GM18867 (cell line): ENCODE data around the gene CKAP2.
"Not testable (repeated sequence)": the region's sequence is repeated elsewhere in the genome, so short reads cannot be mapped to it uniquely, and the experiment has no call there.

Source experiments
- ATAC-seq: cut with Tn5 transposase; IDR thresholded peaks from one replicate; pipeline ENCODE4 v1.9.1; 2021; ENCODE audit warnings: mild to moderate bottlenecking, moderate library complexity; ENCODE audit not compliant: unreplicated experiment

The CKAP2 gene

GRCh38 chr13:52454820-52455676 is at the start of gene CKAP2:
Gene CKAP2 (plus strand): TSS chr13:52455478. CDS start chr13:52455557, 79 bp downstream.
- peak; percentile 72 for ATAC-seq

GRCh38 chr13:52405767-52406494 is 49.3 kb upstream of the CKAP2 start, which contains the start of gene THSD1:
Gene THSD1 (minus strand): TSS chr13:52406172. CDS start chr13:52402600, 3,572 bp downstream.
- peak; percentile 48 for ATAC-seq

GRCh38 chr13:52406629-52407028 is 48.6 kb upstream of the CKAP2 start:
- no peak for ATAC-seq

GRCh38 chr13:52407436-52407835 is 47.8 kb upstream of the CKAP2 start:
- not testable (repeated sequence) for ATAC-seq

GRCh38 chr13:52408071-52408658 is 47.1 kb upstream of the CKAP2 start:
- ATAC-seq = not testable (repeated sequence)

- ATAC-seq = peak; percentile 89
These were observed 43.6 kb upstream of the CKAP2 start for GRCh38 chr13:52411629-52412028.

GRCh38 chr13:52412128-52412527 is 43.1 kb upstream of the CKAP2 start:
- no peak for ATAC-seq

GRCh38 chr13:52414051-52414450 is 41.2 kb upstream of the CKAP2 start:
- ATAC-seq = no peak

- no peak for ATAC-seq
These were observed 40.3 kb upstream of the CKAP2 start for GRCh38 chr13:52414963-52415362.

- ATAC-seq = no peak
These were observed 36.2 kb upstream of the CKAP2 start for GRCh38 chr13:52419080-52419479.

GRCh38 chr13:52421216-52421615 is 34.1 kb upstream of the CKAP2 start:
- ATAC-seq = no peak

- ATAC-seq = no peak
These were observed 27.0 kb upstream of the CKAP2 start for GRCh38 chr13:52428295-52428694.

GRCh38 chr13:52432456-52432855 is 22.8 kb upstream of the CKAP2 start:
- ATAC-seq = no peak

- no peak for ATAC-seq
These were observed 9.0 kb upstream of the CKAP2 start for GRCh38 chr13:52446265-52446664.

GRCh38 chr13:52447354-52447753 is 7.9 kb upstream of the CKAP2 start:
- ATAC-seq = no peak

GRCh38 chr13:52447815-52448552 is 7.3 kb upstream of the CKAP2 start:
- no peak for ATAC-seq

GRCh38 chr13:52449331-52450011 is 5.8 kb upstream of the CKAP2 start:
- no peak for ATAC-seq

GRCh38 chr13:52450012-52450792 is 5.1 kb upstream of the CKAP2 start, which contains the start of gene VPS36:
Gene VPS36 (minus strand): TSS chr13:52450634. CDS start chr13:52450594, 40 bp downstream.
- ATAC-seq = peak; percentile 66

- no peak for ATAC-seq
These were observed 4.5 kb upstream of the CKAP2 start for GRCh38 chr13:52450793-52451116.
